NCI-H748 (cell line): ENCODE measurements around the gene KRT75.

ENCODE experiments used
- DNase-seq: peaks from one replicate; lab custom pipeline; 2025; ENCODE audit not compliant: unreplicated experiment; lab: John Stamatoyannopoulos, UW

Gene KRT75

GRCh38 chr12:52394836-52395405, 39.2 kb downstream of the KRT75 start:
- DNase-seq = no peak

- DNase-seq = no peak
These were observed 41.6 kb downstream of the KRT75 start for GRCh38 chr12:52392465-52393007.

- peak; percentile 55 for DNase-seq
These were observed 42.6 kb downstream of the KRT75 start for GRCh38 chr12:52391618-52392002.

GRCh38 chr12:52390739-52391617, 43.2 kb downstream of the KRT75 start:
- DNase-seq = no peak

GRCh38 chr12:52389313-52390207, 44.6 kb downstream of the KRT75 start:
- no peak for DNase-seq

- no peak for DNase-seq
These were observed 46.3 kb downstream of the KRT75 start for GRCh38 chr12:52387859-52388258.

- DNase-seq = no peak
These were observed 48.9 kb downstream of the KRT75 start, which contains the start of gene KRT84 for GRCh38 chr12:52385226-52385702. Gene KRT84, minus strand, starts transcription at chr12:52385652. Its CDS starts 67 bp downstream, at chr12:52385585.

GRCh38 chr12:52383331-52383730, 50.8 kb downstream of the KRT75 start:
- DNase-seq = no peak

- DNase-seq = no peak
These were observed 51.3 kb downstream of the KRT75 start for GRCh38 chr12:52382854-52383253.

- no peak for DNase-seq
These were observed 53.0 kb downstream of the KRT75 start for GRCh38 chr12:52381206-52381605.

GRCh38 chr12:52380271-52380694, 53.9 kb downstream of the KRT75 start:
- DNase-seq = peak; percentile 40

GRCh38 chr12:52379536-52379935, 54.6 kb downstream of the KRT75 start:
- DNase-seq = no peak

- DNase-seq = no peak
These were observed 56.1 kb downstream of the KRT75 start for GRCh38 chr12:52378091-52378490.

- no peak for DNase-seq
These were observed 56.9 kb downstream of the KRT75 start for GRCh38 chr12:52377266-52377665.
